Lower leg skin (tissue), 3 donors: ENCODE measurements around the gene TRIM75.

ENCODE experiments used
- CTCF ChIP-seq, 3 donors: fragments of 450-650 bp; IDR thresholded peaks; one replicate each; pipeline ENCODE4 v1.5.1; 2016; ENCODE audit warnings: antibody characterized with exemption in 3 of 3, mild to moderate bottlenecking in 3 of 3, moderate library complexity in 2 of 3
- POLR2A ChIP-seq, 2 donors: fragments of 450-650 bp; IDR thresholded peaks; one replicate each; pipeline ENCODE4 v1.6.1; 2016 to 2017; ENCODE audit warnings: antibody characterized with exemption in 2 of 2, mild to moderate bottlenecking in 1 of 2, moderate library complexity in 1 of 2

- TF ChIP-seq CTCF (IDR thresholded peaks at IDR 0.05) = no peak
- no peak for TF ChIP-seq POLR2A (IDR thresholded peaks at IDR 0.05)
Measured at GRCh38 chr4:165052627-165053026, 1.0 kb upstream of the TRIM75 start.
